HepG2 (cell line): ENCODE data around the gene SLC35G2. TPM values are rescaled to one million over a fixed set of nuclear protein-coding genes. Genes with fewer than 3 reads are reported as not detected.
A peak's percentile ranks its signal among the peaks of the same experiment; 100 is the strongest.

Source experiments
- AHR ChIP-seq: IDR thresholded peaks from 2 replicates; pipeline ENCODE4 v1.6.1; 2018; ENCODE audit warnings: missing genetic modification reagents, missing compliant biosample characterization
- ARHGAP35 ChIP-seq: sonication (generic); formaldehyde crosslinking; IDR thresholded peaks from 2 replicates; pipeline ENCODE4 v1.9.0; 2022; ENCODE audit warnings: mild to moderate bottlenecking, inconsistent platforms, moderate library complexity, missing genetic modification reagents, borderline replicate concordance
- NCOA2 ChIP-seq: sonication (generic); formaldehyde crosslinking; IDR thresholded peaks from 2 replicates; pipeline ENCODE4 v1.8.0; 2022; ENCODE audit warnings: inconsistent platforms
- RFX3 ChIP-seq: IDR thresholded peaks from 2 replicates; pipeline ENCODE4 v1.6.1; 2016; ENCODE audit warnings: missing biosample characterization, missing genetic modification reagents
- SIN3A ChIP-seq: IDR thresholded peaks from 2 replicates; pipeline ENCODE4 v1.6.1; 2011; ENCODE audit warnings: low read depth, mild to moderate bottlenecking, control low read depth, low read length, borderline replicate concordance
- TMF1 ChIP-seq: sonication (generic); formaldehyde crosslinking; IDR thresholded peaks from 2 replicates; pipeline ENCODE4 v1.8.1; 2022; ENCODE audit warnings: low read depth, missing genetic modification reagents
- ZKSCAN5 ChIP-seq: sonication (generic); formaldehyde crosslinking; IDR thresholded peaks from 2 replicates; pipeline ENCODE4 v1.5.1; 2020; ENCODE audit warnings: mild to moderate bottlenecking, missing genetic modification reagents
- ZNF136 ChIP-seq: sonication (generic); formaldehyde crosslinking; IDR thresholded peaks from 2 replicates; pipeline ENCODE4 v1.8.1; 2022; ENCODE audit warnings: low read depth, mild to moderate bottlenecking, moderate library complexity, missing genetic modification reagents
- ZNF670 ChIP-seq: sonication (generic); formaldehyde crosslinking; IDR thresholded peaks from 2 replicates; pipeline ENCODE4 v1.8.0; 2022; ENCODE audit warnings: mild to moderate bottlenecking, missing genetic modification reagents, borderline replicate concordance
- polyA plus RNA-seq, 8 experiments: library from polyadenylated mRNA; depleted of rRNA in 3 of 8; stranded (reverse) in 7 of 8; unstranded in 1 of 8; fragments of >200 nt; fragmentation: Illumina TruSeq in 4 of 8; extraction: Trizol in 4 of 8; gene quantifications; 2 replicates each; pipeline versions ENCODE4 v1.2.1 to v1.2.3, GENCODE V29; 2011 to 2016; ENCODE audit warnings: low read depth in 4 of 8, missing spikeins in 1 of 8, mixed read lengths in 1 of 8; ENCODE audit not compliant: insufficient read depth in 1 of 8
- total RNA-seq, 5 experiments: library from RNA; depleted of rRNA; stranded (reverse); fragments of >200 nt; fragmentation: Illumina TruSeq; extraction: Trizol; gene quantifications; 2 replicates each; pipeline ENCODE4 v1.2.3, GENCODE V29; 2016; ENCODE audit warnings: low read depth in 1 of 5
- TF ChIP-seq, protein P1 (sequence below): sonication (generic); formaldehyde crosslinking; IDR thresholded peaks from 2 replicates; pipeline ENCODE4 v1.4.0; 2020; ENCODE audit warnings: mild to moderate bottlenecking, missing genetic modification reagents
- TF ChIP-seq, protein P2 (sequence below): sonication (generic); formaldehyde crosslinking; IDR thresholded peaks from 2 replicates; pipeline ENCODE4 v1.9.0; 2022; ENCODE audit warnings: missing genetic modification reagents, mild to moderate bottlenecking, borderline replicate concordance
- TF ChIP-seq, protein P3 (sequence below): sonication (generic); formaldehyde crosslinking; IDR thresholded peaks from 2 replicates; pipeline ENCODE4 v1.5.1; 2020; ENCODE audit warnings: missing genetic modification reagents, mild to moderate bottlenecking, borderline replicate concordance
- TF ChIP-seq, protein P4 (sequence below): IDR thresholded peaks from 2 replicates; pipeline ENCODE4 v1.6.1; 2016; ENCODE audit warnings: low read depth, borderline replicate concordance
- TF ChIP-seq, protein P5 (sequence below): IDR thresholded peaks from 2 replicates; pipeline ENCODE4 v1.6.1; 2018; ENCODE audit warnings: missing genetic modification reagents

SLC35G2 gene
- total and polyA plus RNA-seq, 2 of the 13 experiments (the other 11 are each of a cell fraction or from before 2014, with no cell fraction given), result 7.6 to 10.3 TPM

DNA sequence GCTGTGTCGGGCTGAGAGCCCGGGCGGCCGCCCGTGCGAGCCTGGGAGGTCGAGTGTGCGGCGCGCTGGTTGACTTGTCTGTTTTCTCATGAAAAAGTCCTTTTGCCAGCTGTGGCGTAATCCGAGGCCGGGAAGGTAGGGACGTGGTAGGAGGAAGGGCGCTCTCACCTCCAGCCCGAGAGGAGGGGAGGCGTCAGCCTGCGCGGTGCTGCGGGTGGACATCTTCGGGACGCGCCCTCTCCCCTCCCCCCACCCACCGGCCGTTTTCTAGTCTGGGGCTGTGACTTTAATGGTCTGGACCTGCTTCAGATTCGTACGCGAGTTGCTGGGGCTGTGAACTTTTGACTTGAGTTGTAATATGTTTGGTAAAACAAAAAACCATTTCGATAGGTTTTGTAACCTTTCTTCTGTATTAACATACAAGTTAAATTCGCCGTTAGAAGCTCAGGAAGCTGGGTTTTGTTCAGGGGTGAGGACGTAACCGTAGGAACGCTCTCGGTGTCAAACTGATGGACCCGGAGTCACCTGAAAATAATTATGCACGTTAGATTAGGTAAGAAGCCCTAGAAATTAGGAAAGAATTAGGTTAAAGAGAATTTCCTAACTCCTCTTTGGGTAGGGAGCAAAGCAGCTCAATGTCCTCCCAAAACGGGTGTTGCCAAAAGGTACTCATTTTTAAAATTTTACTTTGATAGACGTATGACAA, 43.8 kb downstream of the SLC35G2 start (continued):
- TF ChIP-seq, protein P1, sequence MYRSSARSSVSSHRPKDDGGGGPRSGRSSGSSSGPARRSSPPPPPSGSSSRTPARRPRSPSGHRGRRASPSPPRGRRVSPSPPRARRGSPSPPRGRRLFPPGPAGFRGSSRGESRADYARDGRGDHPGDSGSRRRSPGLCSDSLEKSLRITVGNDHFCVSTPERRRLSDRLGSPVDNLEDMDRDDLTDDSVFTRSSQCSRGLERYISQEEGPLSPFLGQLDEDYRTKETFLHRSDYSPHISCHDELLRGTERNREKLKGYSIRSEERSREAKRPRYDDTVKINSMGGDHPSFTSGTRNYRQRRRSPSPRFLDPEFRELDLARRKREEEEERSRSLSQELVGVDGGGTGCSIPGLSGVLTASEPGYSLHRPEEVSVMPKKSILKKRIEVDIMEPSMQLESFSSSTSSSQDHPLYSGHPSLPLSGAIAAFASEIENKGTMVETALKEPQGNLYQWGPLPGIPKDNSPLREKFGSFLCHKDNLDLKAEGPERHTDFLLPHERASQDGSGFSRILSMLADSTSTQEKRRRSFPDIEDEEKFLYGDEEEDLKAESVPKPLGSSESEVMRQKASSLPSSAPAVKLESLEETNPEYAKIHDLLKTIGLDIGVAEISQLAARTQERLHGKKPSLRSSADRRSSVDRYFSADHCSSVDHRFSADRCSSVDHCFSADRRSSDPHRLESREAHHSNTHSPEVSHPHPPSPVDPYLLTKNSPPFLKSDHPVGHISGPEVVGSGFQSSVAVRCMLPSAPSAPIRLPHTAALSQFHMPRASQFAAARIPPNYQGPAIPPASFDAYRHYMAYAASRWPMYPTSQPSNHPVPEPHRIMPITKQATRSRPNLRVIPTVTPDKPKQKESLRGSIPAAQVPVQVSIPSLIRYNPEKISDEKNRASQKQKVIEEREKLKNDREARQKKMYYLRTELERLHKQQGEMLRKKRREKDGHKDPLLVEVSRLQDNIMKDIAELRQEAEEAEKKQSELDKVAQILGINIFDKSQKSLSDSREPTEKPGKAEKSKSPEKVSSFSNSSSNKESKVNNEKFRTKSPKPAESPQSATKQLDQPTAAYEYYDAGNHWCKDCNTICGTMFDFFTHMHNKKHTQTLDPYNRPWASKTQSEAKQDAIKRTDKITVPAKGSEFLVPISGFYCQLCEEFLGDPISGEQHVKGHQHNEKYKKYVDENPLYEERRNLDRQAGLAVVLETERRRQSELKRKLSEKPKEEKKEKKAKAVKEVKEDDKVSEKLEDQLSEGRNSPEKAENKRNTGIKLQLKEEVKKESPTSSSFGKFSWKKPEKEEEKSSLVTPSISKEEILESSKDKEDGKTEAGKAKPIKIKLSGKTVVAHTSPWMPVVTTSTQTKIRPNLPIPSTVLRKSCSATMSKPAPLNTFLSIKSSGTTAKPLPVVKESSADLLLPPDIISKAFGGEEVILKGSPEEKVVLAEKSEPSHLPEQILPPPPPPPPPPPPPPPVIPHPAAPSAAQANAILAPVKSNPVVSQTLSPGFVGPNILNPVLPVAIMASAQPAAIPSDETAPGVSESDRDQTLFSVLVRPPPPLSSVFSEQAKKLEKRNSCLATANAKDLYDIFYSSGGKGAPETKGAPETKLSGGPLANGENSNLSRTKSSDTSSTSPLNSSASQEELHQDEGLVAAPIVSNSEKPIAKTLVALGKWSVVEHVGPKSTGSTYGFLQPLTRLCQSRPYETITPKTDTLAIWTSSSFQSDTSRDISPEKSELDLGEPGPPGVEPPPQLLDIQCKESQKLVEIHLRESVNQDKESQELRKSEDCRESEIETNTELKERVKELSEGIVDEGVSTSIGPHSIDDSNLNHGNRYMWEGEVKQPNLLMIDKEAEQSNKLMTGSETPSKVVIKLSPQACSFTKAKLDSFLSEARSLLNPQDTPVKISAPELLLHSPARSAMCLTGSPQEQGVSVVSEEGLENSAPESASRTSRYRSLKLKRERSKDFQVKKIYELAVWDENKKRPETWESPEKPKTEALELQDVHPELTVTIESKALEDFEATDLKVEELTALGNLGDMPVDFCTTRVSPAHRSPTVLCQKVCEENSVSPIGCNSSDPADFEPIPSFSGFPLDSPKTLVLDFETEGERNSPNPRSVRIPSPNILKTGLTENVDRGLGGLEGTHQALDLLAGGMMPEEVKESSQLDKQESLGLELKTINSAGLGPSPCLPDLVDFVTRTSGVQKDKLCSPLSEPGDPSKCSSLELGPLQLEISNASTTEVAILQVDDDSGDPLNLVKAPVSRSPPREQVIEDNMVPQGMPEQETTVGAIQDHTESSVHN (CRISPR knock-in tag), result no peak
- TF ChIP-seq, protein P2, sequence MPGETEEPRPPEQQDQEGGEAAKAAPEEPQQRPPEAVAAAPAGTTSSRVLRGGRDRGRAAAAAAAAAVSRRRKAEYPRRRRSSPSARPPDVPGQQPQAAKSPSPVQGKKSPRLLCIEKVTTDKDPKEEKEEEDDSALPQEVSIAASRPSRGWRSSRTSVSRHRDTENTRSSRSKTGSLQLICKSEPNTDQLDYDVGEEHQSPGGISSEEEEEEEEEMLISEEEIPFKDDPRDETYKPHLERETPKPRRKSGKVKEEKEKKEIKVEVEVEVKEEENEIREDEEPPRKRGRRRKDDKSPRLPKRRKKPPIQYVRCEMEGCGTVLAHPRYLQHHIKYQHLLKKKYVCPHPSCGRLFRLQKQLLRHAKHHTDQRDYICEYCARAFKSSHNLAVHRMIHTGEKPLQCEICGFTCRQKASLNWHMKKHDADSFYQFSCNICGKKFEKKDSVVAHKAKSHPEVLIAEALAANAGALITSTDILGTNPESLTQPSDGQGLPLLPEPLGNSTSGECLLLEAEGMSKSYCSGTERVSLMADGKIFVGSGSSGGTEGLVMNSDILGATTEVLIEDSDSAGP (CRISPR knock-in tag), result peak; percentile 14; the same call in 1 of the 2 replicates
- no peak for TF ChIP-seq RFX3 (CRISPR knock-in tag)
- TF ChIP-seq ZNF670 (CRISPR knock-in tag), result peak; percentile 82
- no peak; the same call in 1 of the 2 replicates for TF ChIP-seq ARHGAP35 (CRISPR knock-in tag)
- 0 out of 2 replicates have a peak, but pooled peaks have one; percentile 1 for TF ChIP-seq ZNF136
- peak; percentile 97 for TF ChIP-seq ZKSCAN5 (CRISPR knock-in tag)
- TF ChIP-seq, protein P3, sequence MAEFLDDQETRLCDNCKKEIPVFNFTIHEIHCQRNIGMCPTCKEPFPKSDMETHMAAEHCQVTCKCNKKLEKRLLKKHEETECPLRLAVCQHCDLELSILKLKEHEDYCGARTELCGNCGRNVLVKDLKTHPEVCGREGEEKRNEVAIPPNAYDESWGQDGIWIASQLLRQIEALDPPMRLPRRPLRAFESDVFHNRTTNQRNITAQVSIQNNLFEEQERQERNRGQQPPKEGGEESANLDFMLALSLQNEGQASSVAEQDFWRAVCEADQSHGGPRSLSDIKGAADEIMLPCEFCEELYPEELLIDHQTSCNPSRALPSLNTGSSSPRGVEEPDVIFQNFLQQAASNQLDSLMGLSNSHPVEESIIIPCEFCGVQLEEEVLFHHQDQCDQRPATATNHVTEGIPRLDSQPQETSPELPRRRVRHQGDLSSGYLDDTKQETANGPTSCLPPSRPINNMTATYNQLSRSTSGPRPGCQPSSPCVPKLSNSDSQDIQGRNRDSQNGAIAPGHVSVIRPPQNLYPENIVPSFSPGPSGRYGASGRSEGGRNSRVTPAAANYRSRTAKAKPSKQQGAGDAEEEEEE (CRISPR knock-in tag), result no peak
- no peak for TF ChIP-seq TMF1 (CRISPR knock-in tag)
- no peak for TF ChIP-seq NCOA2
- TF ChIP-seq AHR (CRISPR knock-in tag), result no peak; the same call in 1 of the 2 replicates
- TF ChIP-seq SIN3A, result 0 out of 2 replicates have a peak, but pooled peaks have one; percentile 28
- TF ChIP-seq, protein P4, sequence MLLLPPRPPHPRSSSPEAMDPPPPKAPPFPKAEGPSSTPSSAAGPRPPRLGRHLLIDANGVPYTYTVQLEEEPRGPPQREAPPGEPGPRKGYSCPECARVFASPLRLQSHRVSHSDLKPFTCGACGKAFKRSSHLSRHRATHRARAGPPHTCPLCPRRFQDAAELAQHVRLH (CRISPR knock-in tag), result no peak
- TF ChIP-seq, protein P5, sequence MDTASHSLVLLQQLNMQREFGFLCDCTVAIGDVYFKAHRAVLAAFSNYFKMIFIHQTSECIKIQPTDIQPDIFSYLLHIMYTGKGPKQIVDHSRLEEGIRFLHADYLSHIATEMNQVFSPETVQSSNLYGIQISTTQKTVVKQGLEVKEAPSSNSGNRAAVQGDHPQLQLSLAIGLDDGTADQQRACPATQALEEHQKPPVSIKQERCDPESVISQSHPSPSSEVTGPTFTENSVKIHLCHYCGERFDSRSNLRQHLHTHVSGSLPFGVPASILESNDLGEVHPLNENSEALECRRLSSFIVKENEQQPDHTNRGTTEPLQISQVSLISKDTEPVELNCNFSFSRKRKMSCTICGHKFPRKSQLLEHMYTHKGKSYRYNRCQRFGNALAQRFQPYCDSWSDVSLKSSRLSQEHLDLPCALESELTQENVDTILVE (CRISPR knock-in tag), result 0 out of 2 replicates have a peak, but pooled peaks have one; percentile 4
